ENCODE data around the gene KRTAP19-1.

KRTAP19-1 gene

GRCh38 chr21:30479259-30479658, 908 bp downstream of the KRTAP19-1 start:
- Histone ChIP-seq H3K9me3 (ENCODE audit: control insufficient read depth, low read length) (no peaks in the 10 kb centered on the region), H3K4me3 (ENCODE audit: insufficient read depth, low read depth, low read length, poor library complexity, severe bottlenecking) (no peak overlapping the region), H3K27ac (ENCODE audit: insufficient read depth, low read length, poor library complexity, severe bottlenecking) (no peak overlapping the region), H3K36me3 (ENCODE audit: control insufficient read depth, insufficient read depth, low read length) (no peaks in the 10 kb centered on the region), H3K4me1 (ENCODE audit: control insufficient read depth, insufficient read depth, low read length, poor library complexity, severe bottlenecking) (no peaks in the 10 kb centered on the region), H3K27me3 (replicated peaks; ENCODE audit: control insufficient read depth, insufficient read depth, low read length, poor library complexity, severe bottlenecking) (no peaks in the 10 kb centered on the region)
- no peak for DNase-seq

GRCh38 chr21:30478004-30478403, 2.2 kb downstream of the KRTAP19-1 start:
- Histone ChIP-seq H3K27me3 (replicated peaks; ENCODE audit: control insufficient read depth, insufficient read depth, low read length, poor library complexity, severe bottlenecking) (no peaks in the 10 kb centered on the region), H3K4me1 (ENCODE audit: control insufficient read depth, insufficient read depth, low read length, poor library complexity, severe bottlenecking) (no peaks in the 10 kb centered on the region), H3K4me3 (ENCODE audit: insufficient read depth, low read depth, low read length, poor library complexity, severe bottlenecking) (no peak overlapping the region), H3K27ac (ENCODE audit: insufficient read depth, low read length, poor library complexity, severe bottlenecking) (no peak overlapping the region), H3K9me3 (ENCODE audit: control insufficient read depth, low read length) (no peaks in the 10 kb centered on the region), H3K36me3 (ENCODE audit: control insufficient read depth, insufficient read depth, low read length) (no peaks in the 10 kb centered on the region)
- DNase-seq = no peak

- Histone ChIP-seq H3K4me1 (ENCODE audit: control insufficient read depth, insufficient read depth, low read length, poor library complexity, severe bottlenecking) (no peaks in the 10 kb centered on the region), H3K27me3 (replicated peaks; ENCODE audit: control insufficient read depth, insufficient read depth, low read length, poor library complexity, severe bottlenecking) (no peaks in the 10 kb centered on the region), H3K4me3 (ENCODE audit: insufficient read depth, low read depth, low read length, poor library complexity, severe bottlenecking) (no peak overlapping the region), H3K9me3 (ENCODE audit: control insufficient read depth, low read length) (no peaks in the 10 kb centered on the region), H3K27ac (ENCODE audit: insufficient read depth, low read length, poor library complexity, severe bottlenecking) (no peak overlapping the region), H3K36me3 (ENCODE audit: control insufficient read depth, insufficient read depth, low read length) (no peaks in the 10 kb centered on the region)
- DNase-seq = no peak
Observed at GRCh38 chr21:30468900-30469714, 11.1 kb downstream of the KRTAP19-1 start.

- H3K4me3 ChIP-seq (ENCODE audit: insufficient read depth, low read depth, low read length, poor library complexity, severe bottlenecking) = no peak overlapping the region
- no peaks in the 10 kb centered on the region for H3K9me3 ChIP-seq (ENCODE audit: control insufficient read depth, low read length)
- no peaks in the 10 kb centered on the region for H3K36me3 ChIP-seq (ENCODE audit: control insufficient read depth, insufficient read depth, low read length)
- H3K27ac ChIP-seq (ENCODE audit: insufficient read depth, low read length, poor library complexity, severe bottlenecking) = no peak overlapping the region
- no peaks in the 10 kb centered on the region for H3K27me3 ChIP-seq (replicated peaks; ENCODE audit: control insufficient read depth, insufficient read depth, low read length, poor library complexity, severe bottlenecking)
- no peak for DNase-seq
- H3K4me1 ChIP-seq (ENCODE audit: control insufficient read depth, insufficient read depth, low read length, poor library complexity, severe bottlenecking) = no peaks in the 10 kb centered on the region
Observed at GRCh38 chr21:30463713-30464112, 16.5 kb downstream of the KRTAP19-1 start.

- H3K9me3 ChIP-seq (ENCODE audit: control insufficient read depth, low read length) = no peaks in the 10 kb centered on the region
- no peaks in the 10 kb centered on the region for H3K4me1 ChIP-seq (ENCODE audit: control insufficient read depth, insufficient read depth, low read length, poor library complexity, severe bottlenecking)
- no peak for DNase-seq
- H3K27me3 ChIP-seq (replicated peaks; ENCODE audit: control insufficient read depth, insufficient read depth, low read length, poor library complexity, severe bottlenecking) = no peaks in the 10 kb centered on the region
- no peaks in the 10 kb centered on the region for H3K36me3 ChIP-seq (ENCODE audit: control insufficient read depth, insufficient read depth, low read length)
- no peak overlapping the region for H3K27ac ChIP-seq (ENCODE audit: insufficient read depth, low read length, poor library complexity, severe bottlenecking)
- no peak overlapping the region for H3K4me3 ChIP-seq (ENCODE audit: insufficient read depth, low read depth, low read length, poor library complexity, severe bottlenecking)
Observed at GRCh38 chr21:30448514-30448913, 31.7 kb downstream of the KRTAP19-1 start.

GRCh38 chr21:30447056-30447455, 33.1 kb downstream of the KRTAP19-1 start:
- DNase-seq = no peak
- H3K4me3 ChIP-seq (ENCODE audit: insufficient read depth, low read depth, low read length, poor library complexity, severe bottlenecking) = no peak overlapping the region
- no peaks in the 10 kb centered on the region for H3K36me3 ChIP-seq (ENCODE audit: control insufficient read depth, insufficient read depth, low read length)
- H3K9me3 ChIP-seq (ENCODE audit: control insufficient read depth, low read length) = no peaks in the 10 kb centered on the region
- no peak overlapping the region for H3K27ac ChIP-seq (ENCODE audit: insufficient read depth, low read length, poor library complexity, severe bottlenecking)
- no peaks in the 10 kb centered on the region for H3K27me3 ChIP-seq (replicated peaks; ENCODE audit: control insufficient read depth, insufficient read depth, low read length, poor library complexity, severe bottlenecking)
- no peaks in the 10 kb centered on the region for H3K4me1 ChIP-seq (ENCODE audit: control insufficient read depth, insufficient read depth, low read length, poor library complexity, severe bottlenecking)

- no peak for DNase-seq
- Histone ChIP-seq H3K4me1 (ENCODE audit: control insufficient read depth, insufficient read depth, low read length, poor library complexity, severe bottlenecking) (no peaks in the 10 kb centered on the region), H3K4me3 (ENCODE audit: insufficient read depth, low read depth, low read length, poor library complexity, severe bottlenecking) (no peak overlapping the region), H3K9me3 (ENCODE audit: control insufficient read depth, low read length) (no peaks in the 10 kb centered on the region), H3K36me3 (ENCODE audit: control insufficient read depth, insufficient read depth, low read length) (no peaks in the 10 kb centered on the region), H3K27ac (ENCODE audit: insufficient read depth, low read length, poor library complexity, severe bottlenecking) (no peak overlapping the region), H3K27me3 (replicated peaks; ENCODE audit: control insufficient read depth, insufficient read depth, low read length, poor library complexity, severe bottlenecking) (no peaks in the 10 kb centered on the region)
Observed at GRCh38 chr21:30444204-30444603, 36.0 kb downstream of the KRTAP19-1 start.

GRCh38 chr21:30443226-30443625, 36.9 kb downstream of the KRTAP19-1 start:
- Histone ChIP-seq H3K9me3 (ENCODE audit: control insufficient read depth, low read length) (no peaks in the 10 kb centered on the region), H3K4me1 (ENCODE audit: control insufficient read depth, insufficient read depth, low read length, poor library complexity, severe bottlenecking) (no peaks in the 10 kb centered on the region), H3K36me3 (ENCODE audit: control insufficient read depth, insufficient read depth, low read length) (no peaks in the 10 kb centered on the region), H3K27me3 (replicated peaks; ENCODE audit: control insufficient read depth, insufficient read depth, low read length, poor library complexity, severe bottlenecking) (no peaks in the 10 kb centered on the region), H3K4me3 (ENCODE audit: insufficient read depth, low read depth, low read length, poor library complexity, severe bottlenecking) (no peak overlapping the region), H3K27ac (ENCODE audit: insufficient read depth, low read length, poor library complexity, severe bottlenecking) (no peak overlapping the region)
- no peak for DNase-seq

GRCh38 chr21:30439975-30440374, 40.2 kb downstream of the KRTAP19-1 start, which contains the start of gene KRTAP15-1:
Gene KRTAP15-1, plus strand, starts transcription at chr21:30440275. Its CDS starts 53 bp downstream, at chr21:30440328.
- Histone ChIP-seq H3K4me1 (ENCODE audit: control insufficient read depth, insufficient read depth, low read length, poor library complexity, severe bottlenecking) (no peaks in the 10 kb centered on the region), H3K9me3 (ENCODE audit: control insufficient read depth, low read length) (no peaks in the 10 kb centered on the region), H3K4me3 (ENCODE audit: insufficient read depth, low read depth, low read length, poor library complexity, severe bottlenecking) (no peak within 1 kb of the TSS), H3K27me3 (replicated peaks; ENCODE audit: control insufficient read depth, insufficient read depth, low read length, poor library complexity, severe bottlenecking) (no peaks in the 10 kb centered on the region), H3K36me3 (ENCODE audit: control insufficient read depth, insufficient read depth, low read length) (no peaks in the 10 kb centered on the region), H3K27ac (ENCODE audit: insufficient read depth, low read length, poor library complexity, severe bottlenecking) (no peak within 1 kb of the TSS)
- no peak for DNase-seq

- Histone ChIP-seq H3K4me1 (ENCODE audit: control insufficient read depth, insufficient read depth, low read length, poor library complexity, severe bottlenecking) (no peaks in the 10 kb centered on the region), H3K9me3 (ENCODE audit: control insufficient read depth, low read length) (no peaks in the 10 kb centered on the region), H3K27ac (ENCODE audit: insufficient read depth, low read length, poor library complexity, severe bottlenecking) (no peak overlapping the region), H3K4me3 (ENCODE audit: insufficient read depth, low read depth, low read length, poor library complexity, severe bottlenecking) (no peak overlapping the region), H3K36me3 (ENCODE audit: control insufficient read depth, insufficient read depth, low read length) (no peaks in the 10 kb centered on the region), H3K27me3 (replicated peaks; ENCODE audit: control insufficient read depth, insufficient read depth, low read length, poor library complexity, severe bottlenecking) (no peaks in the 10 kb centered on the region)
- no peak for DNase-seq
Observed at GRCh38 chr21:30437010-30437565, 43.1 kb downstream of the KRTAP19-1 start.
